K562 (cell line): ENCODE data around the gene PGAM2.

Experiments used
- ATF7 ChIP-seq: fragments of 450-650 bp; IDR thresholded peaks from 2 replicates; pipeline ENCODE4 v1.7.1; 2014; ENCODE audit warnings: mild to moderate bottlenecking, moderate library complexity
- CREM ChIP-seq: IDR thresholded peaks from 2 replicates; pipeline ENCODE4 v1.6.1; 2014; ENCODE audit warnings: antibody characterized with exemption, low read depth
- HMGN3 ChIP-seq: IDR thresholded peaks from 2 replicates; pipeline ENCODE4 v1.6.1; 2011; ENCODE audit warnings: borderline replicate concordance, low read depth, mild to moderate bottlenecking, mixed read lengths, low read length; ENCODE audit not compliant: insufficient read length; ENCODE audit errors: extremely low read depth
- ZEB2 ChIP-seq: fragments of 450-650 bp; IDR thresholded peaks from 2 replicates; pipeline ENCODE4 v1.6.1; 2016
- ZNF766 ChIP-seq: fragments of 200-800 bp; sonication (Bioruptor generic); conservative IDR thresholded peaks from 2 replicates; pipeline ENCODE4 v1.6.1; 2016; ENCODE audit warnings: missing genetic modification characterization, missing compliant biosample characterization
- TF ChIP-seq, protein P1 (sequence below), 3 experiments: IDR thresholded peaks in 2 of 3; conservative IDR thresholded peaks in 1 of 3; 2 replicates each; pipeline ENCODE4 v1.5.1; 2011 to 2012; ENCODE audit warnings: low read length in 3 of 3, mild to moderate bottlenecking in 3 of 3, control low read depth in 2 of 3, improper control_type of control experiment in 1 of 3, inconsistent platforms in 1 of 3, low read depth in 1 of 3, mixed read lengths in 1 of 3, moderate library complexity in 1 of 3; ENCODE audit not compliant: insufficient read depth in 2 of 3
- TF ChIP-seq, protein P2 (sequence below): fragments of 250-450 bp; sonication (Bioruptor Pico); IDR thresholded peaks from 2 replicates; pipeline ENCODE4 v1.8.0; 2021; ENCODE audit warnings: moderate library complexity, mild to moderate bottlenecking, inconsistent platforms
- TF ChIP-seq, protein P3 (sequence below): fragments of 450-650 bp; formaldehyde crosslinking; IDR thresholded peaks from 2 replicates; pipeline ENCODE4 v1.4.0; 2022; ENCODE audit warnings: missing genetic modification characterization
- TF ChIP-seq, protein P4 (sequence below): sonication (generic); formaldehyde crosslinking; IDR thresholded peaks from 2 replicates; pipeline ENCODE4 v1.8.0; 2023; ENCODE audit warnings: mild to moderate bottlenecking, missing genetic modification reagents
- TF ChIP-seq, protein P5 (sequence below), 2 experiments: fragments of 450-650 bp in 1 of 2; sonication (generic) in 1 of 2; formaldehyde crosslinking in 1 of 2; IDR thresholded peaks in 1 of 2; conservative IDR thresholded peaks in 1 of 2; 2 replicates each; pipeline versions ENCODE4 v1.6.1 to v1.8.1; 2016 to 2023; ENCODE audit warnings: mild to moderate bottlenecking in 2 of 2, moderate library complexity in 2 of 2, inconsistent platforms in 1 of 2, missing genetic modification reagents in 1 of 2
- TF ChIP-seq, protein P6 (sequence below): sonication (generic); formaldehyde crosslinking; IDR thresholded peaks from 2 replicates; pipeline ENCODE4 v1.8.0; 2022; ENCODE audit warnings: mild to moderate bottlenecking, low read depth, missing genetic modification reagents

DNA sequence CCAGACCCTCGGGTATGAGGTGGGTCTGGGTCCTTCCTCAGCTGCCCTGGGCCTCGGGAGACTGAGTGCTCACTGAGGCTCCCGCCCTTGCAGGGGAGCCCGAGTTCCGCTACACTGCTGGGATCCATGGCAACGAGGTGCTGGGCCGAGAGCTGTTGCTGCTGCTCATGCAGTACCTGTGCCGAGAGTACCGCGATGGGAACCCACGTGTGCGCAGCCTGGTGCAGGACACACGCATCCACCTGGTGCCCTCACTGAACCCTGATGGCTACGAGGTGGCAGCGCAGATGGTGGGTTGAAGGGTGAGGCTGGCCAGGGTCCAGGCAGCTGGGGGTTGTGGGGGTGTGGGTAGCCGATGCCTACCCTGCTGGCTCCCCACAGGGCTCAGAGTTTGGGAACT lies 46.4 kb upstream of the PGAM2 start:
- TF ChIP-seq ZNF766 (CRISPR knock-in tag) (no peak), ZEB2 (no peak), ATF7 (no peak), HMGN3 (no peak), CREM (no peak)
- TF ChIP-seq, protein P1, sequence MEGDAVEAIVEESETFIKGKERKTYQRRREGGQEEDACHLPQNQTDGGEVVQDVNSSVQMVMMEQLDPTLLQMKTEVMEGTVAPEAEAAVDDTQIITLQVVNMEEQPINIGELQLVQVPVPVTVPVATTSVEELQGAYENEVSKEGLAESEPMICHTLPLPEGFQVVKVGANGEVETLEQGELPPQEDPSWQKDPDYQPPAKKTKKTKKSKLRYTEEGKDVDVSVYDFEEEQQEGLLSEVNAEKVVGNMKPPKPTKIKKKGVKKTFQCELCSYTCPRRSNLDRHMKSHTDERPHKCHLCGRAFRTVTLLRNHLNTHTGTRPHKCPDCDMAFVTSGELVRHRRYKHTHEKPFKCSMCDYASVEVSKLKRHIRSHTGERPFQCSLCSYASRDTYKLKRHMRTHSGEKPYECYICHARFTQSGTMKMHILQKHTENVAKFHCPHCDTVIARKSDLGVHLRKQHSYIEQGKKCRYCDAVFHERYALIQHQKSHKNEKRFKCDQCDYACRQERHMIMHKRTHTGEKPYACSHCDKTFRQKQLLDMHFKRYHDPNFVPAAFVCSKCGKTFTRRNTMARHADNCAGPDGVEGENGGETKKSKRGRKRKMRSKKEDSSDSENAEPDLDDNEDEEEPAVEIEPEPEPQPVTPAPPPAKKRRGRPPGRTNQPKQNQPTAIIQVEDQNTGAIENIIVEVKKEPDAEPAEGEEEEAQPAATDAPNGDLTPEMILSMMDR (IDR thresholded peaks at IDR 0.05 in 2 of 3, conservative IDR thresholded peaks at IDR 0.05 in 1 of 3; ENCODE audit: insufficient read depth in 2 of 3, low read depth in 1 of 3, low read length in 3 of 3), result no peak
- TF ChIP-seq, protein P2, sequence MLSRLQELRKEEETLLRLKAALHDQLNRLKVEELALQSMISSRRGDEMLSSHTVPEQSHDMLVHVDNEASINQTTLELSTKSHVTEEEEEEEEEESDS, result no peak
- TF ChIP-seq, protein P3, sequence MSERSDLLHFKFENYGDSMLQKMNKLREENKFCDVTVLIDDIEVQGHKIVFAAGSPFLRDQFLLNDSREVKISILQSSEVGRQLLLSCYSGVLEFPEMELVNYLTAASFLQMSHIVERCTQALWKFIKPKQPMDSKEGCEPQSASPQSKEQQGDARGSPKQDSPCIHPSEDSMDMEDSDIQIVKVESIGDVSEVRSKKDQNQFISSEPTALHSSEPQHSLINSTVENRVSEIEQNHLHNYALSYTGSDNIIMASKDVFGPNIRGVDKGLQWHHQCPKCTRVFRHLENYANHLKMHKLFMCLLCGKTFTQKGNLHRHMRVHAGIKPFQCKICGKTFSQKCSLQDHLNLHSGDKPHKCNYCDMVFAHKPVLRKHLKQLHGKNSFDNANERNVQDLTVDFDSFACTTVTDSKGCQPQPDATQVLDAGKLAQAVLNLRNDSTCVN (CRISPR knock-in tag), result no peak
- TF ChIP-seq, protein P4, sequence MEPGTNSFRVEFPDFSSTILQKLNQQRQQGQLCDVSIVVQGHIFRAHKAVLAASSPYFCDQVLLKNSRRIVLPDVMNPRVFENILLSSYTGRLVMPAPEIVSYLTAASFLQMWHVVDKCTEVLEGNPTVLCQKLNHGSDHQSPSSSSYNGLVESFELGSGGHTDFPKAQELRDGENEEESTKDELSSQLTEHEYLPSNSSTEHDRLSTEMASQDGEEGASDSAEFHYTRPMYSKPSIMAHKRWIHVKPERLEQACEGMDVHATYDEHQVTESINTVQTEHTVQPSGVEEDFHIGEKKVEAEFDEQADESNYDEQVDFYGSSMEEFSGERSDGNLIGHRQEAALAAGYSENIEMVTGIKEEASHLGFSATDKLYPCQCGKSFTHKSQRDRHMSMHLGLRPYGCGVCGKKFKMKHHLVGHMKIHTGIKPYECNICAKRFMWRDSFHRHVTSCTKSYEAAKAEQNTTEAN, result no peak
- TF ChIP-seq, protein P5, sequence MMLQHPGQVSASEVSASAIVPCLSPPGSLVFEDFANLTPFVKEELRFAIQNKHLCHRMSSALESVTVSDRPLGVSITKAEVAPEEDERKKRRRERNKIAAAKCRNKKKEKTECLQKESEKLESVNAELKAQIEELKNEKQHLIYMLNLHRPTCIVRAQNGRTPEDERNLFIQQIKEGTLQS (IDR thresholded peaks at IDR 0.05), result no peak
- TF ChIP-seq, protein P5 (CRISPR knock-in tag; conservative IDR thresholded peaks at IDR 0.05), result no peak
- TF ChIP-seq, protein P6, sequence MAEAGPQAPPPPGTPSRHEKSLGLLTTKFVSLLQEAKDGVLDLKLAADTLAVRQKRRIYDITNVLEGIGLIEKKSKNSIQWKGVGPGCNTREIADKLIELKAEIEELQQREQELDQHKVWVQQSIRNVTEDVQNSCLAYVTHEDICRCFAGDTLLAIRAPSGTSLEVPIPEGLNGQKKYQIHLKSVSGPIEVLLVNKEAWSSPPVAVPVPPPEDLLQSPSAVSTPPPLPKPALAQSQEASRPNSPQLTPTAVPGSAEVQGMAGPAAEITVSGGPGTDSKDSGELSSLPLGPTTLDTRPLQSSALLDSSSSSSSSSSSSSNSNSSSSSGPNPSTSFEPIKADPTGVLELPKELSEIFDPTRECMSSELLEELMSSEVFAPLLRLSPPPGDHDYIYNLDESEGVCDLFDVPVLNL, result no peak
